ENCODE data around the gene SNCB.
"Not testable (repeated sequence)": the region's sequence is repeated elsewhere in the genome, so short reads cannot be mapped to it uniquely, and the experiment has no call there.

Gene SNCB

GRCh38 chr5:176621661-176622079 lies 8.7 kb downstream of the SNCB start:
- DNase-seq (ENCODE audit: low spot score): no peak

DNA sequence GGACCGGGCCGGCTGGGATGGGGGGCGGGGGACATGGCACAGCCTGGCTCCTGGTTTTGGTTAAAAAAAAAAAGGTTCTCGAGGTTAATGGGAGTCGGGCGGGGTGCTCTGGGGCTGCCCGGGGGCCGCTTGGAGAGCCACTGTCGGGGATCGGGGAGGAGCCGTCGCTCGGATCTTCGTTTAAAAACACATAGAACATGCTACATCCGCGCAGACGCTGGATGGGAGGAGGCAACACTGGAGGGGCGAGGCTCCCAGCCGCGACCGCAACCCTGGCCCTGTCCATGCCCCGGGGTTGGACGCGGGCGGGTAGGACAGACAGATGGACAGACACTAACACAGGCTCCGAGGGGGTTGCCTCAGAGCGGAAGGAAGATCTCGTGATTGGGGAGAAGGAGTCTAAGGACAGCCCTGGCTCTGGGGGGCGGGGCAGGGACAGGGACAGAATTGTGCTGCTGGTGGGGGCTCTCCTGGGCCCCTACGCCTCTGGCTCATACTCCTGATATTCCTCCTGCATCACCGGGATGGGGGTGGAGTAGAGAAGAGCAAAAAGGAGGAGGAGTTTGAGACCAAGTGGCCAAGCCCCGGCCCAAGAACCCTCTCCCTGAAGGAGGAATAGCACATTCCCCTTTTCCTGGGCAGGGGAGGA lies 9.9 kb downstream of the SNCB start:
- no peak for DNase-seq (ENCODE audit: low spot score)

GRCh38 chr5:176619569-176620332 lies 10.6 kb downstream of the SNCB start:
- no peak for DNase-seq (ENCODE audit: low spot score)

- DNase-seq (ENCODE audit: low spot score): peak; percentile 60
Observed at GRCh38 chr5:176619203-176619568, 11.1 kb downstream of the SNCB start.

DNA sequence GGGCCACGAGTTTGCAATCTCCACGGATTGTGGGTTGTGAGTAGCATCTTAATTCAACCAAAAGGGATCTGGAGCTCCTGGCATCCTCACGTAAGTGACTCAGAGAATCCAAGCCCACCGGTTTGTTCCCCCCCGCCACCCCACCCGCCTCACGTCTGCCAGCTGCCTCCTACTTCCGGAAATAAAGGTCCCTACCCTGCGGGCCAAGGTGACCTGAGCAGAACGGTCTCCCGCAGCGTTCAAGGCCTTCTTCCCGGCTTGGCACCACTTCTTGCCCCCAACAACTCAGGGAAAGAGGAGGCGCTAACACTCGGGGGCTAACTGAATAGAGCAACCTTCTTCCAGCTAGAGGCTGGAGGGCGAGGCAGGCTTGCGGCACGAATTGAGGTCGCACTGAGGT lies 11.6 kb downstream of the SNCB start:
- DNase-seq (ENCODE audit: low spot score): no peak

GRCh38 chr5:176616511-176616910 lies 13.8 kb downstream of the SNCB start:
- DNase-seq (ENCODE audit: low spot score): no peak

DNA sequence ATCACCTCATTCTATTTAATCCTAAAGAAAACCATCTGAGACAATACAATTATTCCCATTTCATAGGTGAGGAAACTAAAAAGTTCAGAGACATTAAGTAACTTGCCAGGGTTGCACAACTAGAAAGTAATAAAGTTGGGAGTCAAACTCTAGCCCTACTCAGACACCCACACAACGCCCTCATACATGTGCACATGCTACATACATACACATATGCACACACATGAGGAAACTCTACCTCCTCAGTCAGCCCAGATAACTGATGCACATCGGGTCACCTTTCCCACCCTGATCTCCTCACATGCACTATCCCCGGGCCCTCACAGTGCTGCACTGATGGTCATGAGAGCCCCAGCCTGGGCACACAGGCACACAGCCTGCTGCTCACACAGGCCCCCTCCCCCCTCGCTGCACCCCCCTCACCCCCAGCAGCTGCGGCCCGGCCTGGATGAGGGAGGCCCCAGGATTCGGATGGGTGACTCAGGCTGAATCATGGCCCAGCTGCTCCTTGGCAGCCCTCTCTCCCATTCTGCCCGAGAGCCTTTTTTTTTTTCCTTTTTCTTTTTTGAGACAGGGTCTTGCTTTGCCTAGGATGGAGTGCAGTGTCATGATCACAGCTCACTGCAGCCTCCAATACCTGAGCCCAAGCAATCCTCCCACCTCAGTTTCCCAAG lies 15.4 kb downstream of the SNCB start:
- DNase-seq (ENCODE audit: low spot score): no peak

DNA sequence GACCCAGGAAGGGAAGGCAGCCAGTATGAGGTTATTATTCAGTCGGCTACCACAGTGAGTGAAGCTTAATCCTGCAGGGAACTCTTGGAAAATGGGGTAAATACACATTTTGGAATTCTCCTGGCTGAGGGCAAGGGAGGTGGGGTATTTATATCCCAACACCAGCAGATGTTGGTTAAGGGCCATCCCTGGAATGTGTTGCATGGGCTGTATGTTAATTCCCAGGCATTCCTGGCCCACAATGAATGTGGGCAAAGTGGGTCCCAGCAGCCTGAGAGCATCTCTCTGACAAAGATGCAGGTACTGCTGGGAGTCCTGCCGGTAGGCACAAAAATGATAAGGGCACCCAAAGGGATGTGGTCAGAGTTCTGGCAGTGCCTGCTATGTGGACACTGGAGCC lies 17.5 kb downstream of the SNCB start:
- DNase-seq (ENCODE audit: low spot score): no peak

- no peak for DNase-seq (ENCODE audit: low spot score)
Observed at GRCh38 chr5:176612008-176612407, 18.3 kb downstream of the SNCB start.

GRCh38 chr5:176611435-176611834 lies 18.9 kb downstream of the SNCB start:
- DNase-seq (ENCODE audit: low spot score): peak; percentile 33

GRCh38 chr5:176610435-176610773 lies 19.9 kb downstream of the SNCB start:
- no peak for DNase-seq (ENCODE audit: low spot score)

DNA sequence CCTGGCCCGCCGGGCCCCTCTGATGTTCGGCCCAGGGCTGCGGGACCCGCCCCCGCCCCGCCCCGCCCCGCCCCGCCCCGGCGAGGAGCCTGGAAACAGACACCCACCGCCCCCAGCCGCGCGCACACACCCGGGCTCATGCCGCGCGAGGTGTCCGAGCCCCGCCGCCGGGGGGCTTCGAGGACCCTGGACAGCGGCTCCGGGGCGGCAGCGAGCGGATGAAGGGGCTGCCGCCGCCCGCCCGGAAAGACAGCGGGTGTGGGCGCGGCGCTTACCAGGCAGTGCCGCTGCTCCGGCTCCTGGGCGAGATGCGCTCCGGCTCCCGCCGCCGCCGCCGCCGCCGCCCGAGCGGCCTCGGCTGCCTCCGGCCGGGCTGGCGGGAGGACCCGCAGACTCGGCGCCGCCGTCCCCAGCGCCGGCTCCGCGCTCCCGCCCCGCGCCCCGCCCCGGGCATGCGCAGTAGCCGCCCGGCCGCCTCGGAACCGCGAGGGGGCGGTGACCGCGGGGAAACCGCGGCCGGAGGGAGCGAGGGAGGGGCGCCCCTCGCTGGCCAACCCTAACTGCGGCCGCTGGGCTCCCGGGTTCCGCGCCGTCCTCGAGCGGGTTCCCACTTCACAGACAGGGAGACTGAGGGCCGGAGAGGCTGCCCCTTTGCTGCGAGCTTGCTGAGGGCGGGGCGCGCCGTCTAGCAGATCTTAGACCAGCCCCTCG lies 20.5 kb downstream of the SNCB start, which contains the start of gene GPRIN1:
TSS of gene GPRIN1 (minus strand) at position 433 of the 711 bp plus-strand sequence. CDS start 10,322 bp downstream, outside the sequence.
- peak; percentile 37 for DNase-seq (ENCODE audit: low spot score)

- DNase-seq (ENCODE audit: low spot score): no peak
Observed at GRCh38 chr5:176608937-176609723, 21.2 kb downstream of the SNCB start.

GRCh38 chr5:176608142-176608705 lies 22.1 kb downstream of the SNCB start:
- no peak for DNase-seq (ENCODE audit: low spot score)

- no peak for DNase-seq (ENCODE audit: low spot score)
Observed at GRCh38 chr5:176606875-176607274, 23.5 kb downstream of the SNCB start.

- no peak for DNase-seq (ENCODE audit: low spot score)
Observed at GRCh38 chr5:176606032-176606431, 24.3 kb downstream of the SNCB start.

DNA sequence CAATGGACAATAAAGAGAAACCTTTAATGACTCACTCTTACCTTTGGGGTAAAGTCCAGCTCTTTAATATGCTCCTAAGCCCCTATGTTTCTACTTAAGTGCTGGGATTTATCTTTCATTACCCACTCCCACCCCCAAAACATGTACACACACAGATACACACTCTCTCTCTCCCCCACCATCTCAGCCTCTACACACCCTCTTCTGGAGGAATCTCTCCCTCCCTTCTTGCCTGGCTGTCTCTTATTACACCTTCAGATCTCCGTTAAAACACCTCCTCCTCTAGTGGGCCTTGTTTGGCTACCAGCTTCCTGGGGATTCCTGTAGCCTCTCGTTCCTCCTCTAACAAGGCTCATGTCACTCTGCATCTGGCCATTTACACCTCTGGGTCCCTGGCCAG lies 27.2 kb downstream of the SNCB start:
- DNase-seq (ENCODE audit: low spot score): no peak

DNA sequence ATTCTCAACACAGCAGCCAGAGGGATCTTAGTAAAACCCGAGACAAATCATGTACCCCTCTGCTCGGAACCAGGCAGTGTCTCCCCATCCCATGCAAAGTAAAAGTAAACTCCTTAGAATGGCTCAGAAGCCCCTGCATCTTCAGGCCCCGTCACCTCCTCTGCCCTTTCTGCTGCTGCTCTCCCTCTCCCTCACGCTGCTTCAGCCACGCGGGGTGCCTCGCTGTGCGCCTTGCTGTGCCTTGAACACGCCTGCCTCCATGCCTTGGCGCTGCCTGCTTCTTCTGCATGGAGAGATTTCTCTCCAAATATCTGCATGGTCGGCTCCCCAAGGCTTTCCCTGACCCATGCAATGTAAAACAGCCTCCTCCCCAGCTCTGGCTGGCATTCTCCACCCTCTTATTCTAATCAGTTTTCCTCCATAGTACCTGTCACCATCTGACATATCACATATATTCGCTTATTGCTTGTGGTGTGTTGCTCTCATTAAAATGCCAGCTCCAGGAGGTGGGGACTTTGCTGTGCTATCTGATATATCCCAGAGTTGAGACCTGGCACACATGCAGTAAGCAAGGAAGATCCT lies 28.3 kb downstream of the SNCB start:
- DNase-seq (ENCODE audit: low spot score): no peak

- not testable (repeated sequence) for DNase-seq (ENCODE audit: low spot score)
Observed at GRCh38 chr5:176599749-176600430, 30.4 kb downstream of the SNCB start.

Measured in globus pallidus (tissue), 1 donor.